HepG2 (cell line): ENCODE data around the gene RAB22A. TPM values are rescaled to one million over a fixed set of nuclear protein-coding genes. Genes with fewer than 3 reads are reported as not detected.

Experiments
- ATAC-seq: fragments of 200-7000 bp; cut with Tn5 transposase; 3 replicates; pipeline ENCODE4 v1.9.1; 2020; ENCODE audit warnings: mild to moderate bottlenecking, moderate library complexity
- BruUV-seq: library from RNA; stranded (reverse); fragments of 400-500 nt; replicated peaks from 2 replicates; lab custom pipeline; 2021; lab: Mats Ljungman, UMichigan
- CTCF ChIA-PET: fragments of 300-600 bp; formaldehyde crosslinking; extraction: SDS; loops from one replicate; lab custom pipeline; 2021; ENCODE audit warnings: low total read pairs, inconsistent platforms, low intra/inter-chr PET ratio; lab: Yijun Ruan, JAX
- POLR2A ChIA-PET: fragments of 350-600 bp; sonication (Branson Sonifier 250); formaldehyde crosslinking; loops from one replicate; lab custom pipeline; 2020; ENCODE audit warnings: antibody characterized with exemption, inconsistent platforms; lab: Yijun Ruan, JAX
- DNase-seq: peaks from one replicate; pipeline ENCODE4 v3.0.0-alpha.2; 2015; ENCODE audit warnings: low spot score
- FAIRE-seq: peaks from 3 replicates; lab custom pipeline; 2011; peaks lifted over from hg19 to GRCh38; lab: Jason Lieb, UNC
- H2AFZ ChIP-seq: one replicate; pipeline ENCODE4 v1.6.1; 2011; ENCODE audit warnings: low read length, inconsistent platforms
- H3K27ac ChIP-seq: fragments of 300-600 bp; 3 replicates; pipeline ENCODE4 v1.8.0; 2011; ENCODE audit warnings: mixed run types, mild to moderate bottlenecking, mixed read lengths, low read length, inconsistent platforms; ENCODE audit not compliant: insufficient read depth; ENCODE audit errors: extremely low read length
- H3K27me3 ChIP-seq, 2 experiments: fragments of 200-600 bp in 1 of 2; 2 replicates in 1 of 2; 3 replicates in 1 of 2; pipeline versions ENCODE4 v1.6.0 to v1.8.0; 2011; ENCODE audit warnings: low read length in 2 of 2, mild to moderate bottlenecking in 2 of 2, moderate library complexity in 2 of 2, inconsistent platforms in 1 of 2; ENCODE audit not compliant: insufficient read depth in 2 of 2, control insufficient read depth in 1 of 2
- H3K36me3 ChIP-seq, 2 experiments: fragments of 200-600 bp in 1 of 2; replicated peaks in 1 of 2; 2 replicates in 1 of 2; 3 replicates in 1 of 2; pipeline versions ENCODE4 v1.5.1 to v1.8.0; 2011; ENCODE audit warnings: low read length in 2 of 2, inconsistent platforms in 1 of 2; ENCODE audit not compliant: insufficient read depth in 2 of 2, control insufficient read depth in 1 of 2
- H3K4me1 ChIP-seq: 2 replicates; pipeline ENCODE4 v1.5.1; 2012; ENCODE audit warnings: low read length, inconsistent platforms; ENCODE audit not compliant: insufficient read depth
- H3K4me2 ChIP-seq: 2 replicates; pipeline ENCODE4 v1.6.0; 2011; ENCODE audit warnings: low read depth, low read length, inconsistent platforms
- H3K4me3 ChIP-seq, 3 experiments: fragments of 200-600 bp in 1 of 3; sonication (generic), shearing (Covaris generic) in 1 of 3; replicated peaks in 1 of 3; 2 replicates each; pipeline ENCODE4 v1.5.1; 2011 to 2016; ENCODE audit warnings: low read length in 3 of 3, inconsistent platforms in 2 of 3, low read depth in 2 of 3, mild to moderate bottlenecking in 2 of 3, control low read depth in 1 of 3, mixed read lengths in 1 of 3; ENCODE audit not compliant: insufficient read depth in 1 of 3
- H3K79me2 ChIP-seq: one replicate; pipeline ENCODE4 v1.6.1; 2011; ENCODE audit warnings: low read length, inconsistent platforms; ENCODE audit not compliant: insufficient read depth
- H3K9ac ChIP-seq: 2 replicates; pipeline ENCODE4 v1.6.0; 2011; ENCODE audit warnings: mild to moderate bottlenecking, low read depth, low read length, inconsistent platforms; ENCODE audit not compliant: insufficient read depth
- H3K9me3 ChIP-seq: 2 replicates; pipeline ENCODE4 v1.5.1; 2012; ENCODE audit warnings: mild to moderate bottlenecking, low read length
- H4K20me1 ChIP-seq: 2 replicates; pipeline ENCODE4 v1.6.0; 2011; ENCODE audit warnings: inconsistent platforms, mild to moderate bottlenecking, low read length, moderate library complexity; ENCODE audit not compliant: insufficient read depth
- ATAD3A ChIP-seq: sonication (generic); formaldehyde crosslinking; IDR thresholded peaks from 2 replicates; pipeline ENCODE4 v1.4.0; 2020; ENCODE audit warnings: missing genetic modification reagents
- MEIS2 ChIP-seq: sonication (generic); formaldehyde crosslinking; IDR thresholded peaks from 2 replicates; pipeline ENCODE4 v1.9.0; 2021; ENCODE audit warnings: mild to moderate bottlenecking, missing genetic modification reagents
- RBAK ChIP-seq: sonication (generic); formaldehyde crosslinking; IDR thresholded peaks from 2 replicates; pipeline ENCODE4 v1.5.1; 2020; ENCODE audit warnings: mild to moderate bottlenecking, missing genetic modification reagents
- TGIF2 ChIP-seq: IDR thresholded peaks from 2 replicates; pipeline ENCODE4 v1.6.1; 2016; ENCODE audit warnings: control low read depth, missing compliant biosample characterization
- ZBTB21 ChIP-seq: sonication (generic); formaldehyde crosslinking; IDR thresholded peaks from 2 replicates; pipeline ENCODE4 v1.4.0; 2020; ENCODE audit warnings: missing genetic modification reagents
- ZFP36L2 ChIP-seq: sonication (generic); formaldehyde crosslinking; IDR thresholded peaks from 2 replicates; pipeline ENCODE4 v1.4.0; 2020; ENCODE audit warnings: missing genetic modification reagents
- ZNF10 ChIP-seq: sonication (generic); formaldehyde crosslinking; IDR thresholded peaks from 2 replicates; pipeline ENCODE4 v1.4.0; 2020; ENCODE audit warnings: mild to moderate bottlenecking, low read depth, missing genetic modification reagents, borderline replicate concordance
- ZNF256 ChIP-seq: sonication (generic); formaldehyde crosslinking; conservative IDR thresholded peaks from 2 replicates; pipeline ENCODE4 v1.4.0; 2020; ENCODE audit warnings: missing genetic modification reagents
- ZNF331 ChIP-seq: sonication (generic); formaldehyde crosslinking; IDR thresholded peaks from 2 replicates; pipeline ENCODE4 v1.4.0; 2020; ENCODE audit warnings: missing genetic modification reagents
- ZNF430 ChIP-seq: sonication (generic); formaldehyde crosslinking; IDR thresholded peaks from 2 replicates; pipeline ENCODE4 v1.9.0; 2021; ENCODE audit warnings: mild to moderate bottlenecking, missing genetic modification reagents
- WGBS: methylation state at CpG from one replicate; pipeline ENCODE4 v1.1.6; 2017; ENCODE audit warnings: low lambda C conversion rate; 5-methylcytosine and 5-hydroxymethylcytosine counted together
- in situ Hi-C: cut with HindIII; loops from 2 replicates; pipeline ENCODE4 v1.10.0; 2017; ENCODE audit warnings: low pct_unique_long_range_greater_than_20kb; ENCODE audit not compliant: extremely low pct_ligation_motif_present
- intact Hi-C: fragments of 100-400 bp; cut with micrococcal nuclease; formaldehyde crosslinking; loops from one replicate; pipeline ENCODE4 v1.10.0; 2022; ENCODE audit not compliant: unreplicated experiment
- polyA plus RNA-seq, 8 experiments: library from polyadenylated mRNA; depleted of rRNA in 3 of 8; stranded (reverse) in 7 of 8; unstranded in 1 of 8; fragments of >200 nt; fragmentation: Illumina TruSeq in 4 of 8; extraction: Trizol in 4 of 8; gene quantifications; 2 replicates each; pipeline versions ENCODE4 v1.2.1 to v1.2.3, GENCODE V29; 2011 to 2016; ENCODE audit warnings: low read depth in 4 of 8, missing spikeins in 1 of 8, mixed read lengths in 1 of 8; ENCODE audit not compliant: insufficient read depth in 1 of 8
- total RNA-seq, 5 experiments: library from RNA; depleted of rRNA; stranded (reverse); fragments of >200 nt; fragmentation: Illumina TruSeq; extraction: Trizol; gene quantifications; 2 replicates each; pipeline ENCODE4 v1.2.3, GENCODE V29; 2016; ENCODE audit warnings: low read depth in 1 of 5
- TF ChIP-seq, protein P1 (sequence below): IDR thresholded peaks from 2 replicates; pipeline ENCODE4 v1.4.0; 2020; ENCODE audit warnings: mild to moderate bottlenecking, missing genetic modification reagents
- TF ChIP-seq, protein P2 (sequence below): sonication (generic); formaldehyde crosslinking; IDR thresholded peaks from 2 replicates; pipeline ENCODE4 v1.4.0; 2020; ENCODE audit warnings: missing genetic modification reagents
- TF ChIP-seq, protein P3 (sequence below): sonication (generic); formaldehyde crosslinking; IDR thresholded peaks from 2 replicates; pipeline ENCODE4 v1.5.0; 2020; ENCODE audit warnings: missing genetic modification reagents, mild to moderate bottlenecking, borderline replicate concordance
- TF ChIP-seq, protein P4 (sequence below): sonication (generic); formaldehyde crosslinking; conservative IDR thresholded peaks from 2 replicates; pipeline ENCODE4 v1.4.0; 2020; ENCODE audit warnings: missing genetic modification reagents
- TF ChIP-seq, protein P5 (sequence below): sonication (generic); formaldehyde crosslinking; IDR thresholded peaks from 2 replicates; pipeline ENCODE4 v1.8.0; 2022; ENCODE audit warnings: mild to moderate bottlenecking, missing genetic modification reagents, moderate library complexity

The RAB22A gene
- total and polyA plus RNA-seq, 2 of the 13 experiments (the other 11 are each of a cell fraction or from before 2014, with no cell fraction given), result 10.7 to 11.2 TPM

DNA sequence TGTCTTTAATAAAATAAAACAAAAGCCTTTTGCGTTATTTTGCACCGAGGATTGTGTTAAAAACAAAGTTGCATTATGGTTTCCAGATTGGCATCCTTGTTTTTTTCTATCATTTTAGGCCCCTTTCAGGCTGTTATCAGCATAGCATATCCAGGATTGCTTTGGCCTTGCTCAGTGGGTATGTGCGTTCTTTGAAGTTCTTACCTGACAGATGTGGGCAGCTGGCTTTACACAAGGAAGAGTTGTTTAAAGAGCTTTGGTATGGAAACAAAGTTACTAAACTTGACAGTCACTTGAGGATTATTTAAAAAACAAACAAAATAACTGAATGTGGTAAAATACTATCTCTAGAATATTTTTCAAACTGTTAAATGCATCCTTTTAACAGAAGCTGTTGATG lies 86.1 kb downstream of the RAB22A start (continued):
- TF ChIP-seq TGIF2 (CRISPR knock-in tag) (peak; percentile 89; the same call in 1 of the 2 replicates), ZFP36L2 (CRISPR knock-in tag) (no peak)
- TF ChIP-seq, protein P1, sequence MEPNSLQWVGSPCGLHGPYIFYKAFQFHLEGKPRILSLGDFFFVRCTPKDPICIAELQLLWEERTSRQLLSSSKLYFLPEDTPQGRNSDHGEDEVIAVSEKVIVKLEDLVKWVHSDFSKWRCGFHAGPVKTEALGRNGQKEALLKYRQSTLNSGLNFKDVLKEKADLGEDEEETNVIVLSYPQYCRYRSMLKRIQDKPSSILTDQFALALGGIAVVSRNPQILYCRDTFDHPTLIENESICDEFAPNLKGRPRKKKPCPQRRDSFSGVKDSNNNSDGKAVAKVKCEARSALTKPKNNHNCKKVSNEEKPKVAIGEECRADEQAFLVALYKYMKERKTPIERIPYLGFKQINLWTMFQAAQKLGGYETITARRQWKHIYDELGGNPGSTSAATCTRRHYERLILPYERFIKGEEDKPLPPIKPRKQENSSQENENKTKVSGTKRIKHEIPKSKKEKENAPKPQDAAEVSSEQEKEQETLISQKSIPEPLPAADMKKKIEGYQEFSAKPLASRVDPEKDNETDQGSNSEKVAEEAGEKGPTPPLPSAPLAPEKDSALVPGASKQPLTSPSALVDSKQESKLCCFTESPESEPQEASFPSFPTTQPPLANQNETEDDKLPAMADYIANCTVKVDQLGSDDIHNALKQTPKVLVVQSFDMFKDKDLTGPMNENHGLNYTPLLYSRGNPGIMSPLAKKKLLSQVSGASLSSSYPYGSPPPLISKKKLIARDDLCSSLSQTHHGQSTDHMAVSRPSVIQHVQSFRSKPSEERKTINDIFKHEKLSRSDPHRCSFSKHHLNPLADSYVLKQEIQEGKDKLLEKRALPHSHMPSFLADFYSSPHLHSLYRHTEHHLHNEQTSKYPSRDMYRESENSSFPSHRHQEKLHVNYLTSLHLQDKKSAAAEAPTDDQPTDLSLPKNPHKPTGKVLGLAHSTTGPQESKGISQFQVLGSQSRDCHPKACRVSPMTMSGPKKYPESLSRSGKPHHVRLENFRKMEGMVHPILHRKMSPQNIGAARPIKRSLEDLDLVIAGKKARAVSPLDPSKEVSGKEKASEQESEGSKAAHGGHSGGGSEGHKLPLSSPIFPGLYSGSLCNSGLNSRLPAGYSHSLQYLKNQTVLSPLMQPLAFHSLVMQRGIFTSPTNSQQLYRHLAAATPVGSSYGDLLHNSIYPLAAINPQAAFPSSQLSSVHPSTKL, result peak; percentile 83

DNA sequence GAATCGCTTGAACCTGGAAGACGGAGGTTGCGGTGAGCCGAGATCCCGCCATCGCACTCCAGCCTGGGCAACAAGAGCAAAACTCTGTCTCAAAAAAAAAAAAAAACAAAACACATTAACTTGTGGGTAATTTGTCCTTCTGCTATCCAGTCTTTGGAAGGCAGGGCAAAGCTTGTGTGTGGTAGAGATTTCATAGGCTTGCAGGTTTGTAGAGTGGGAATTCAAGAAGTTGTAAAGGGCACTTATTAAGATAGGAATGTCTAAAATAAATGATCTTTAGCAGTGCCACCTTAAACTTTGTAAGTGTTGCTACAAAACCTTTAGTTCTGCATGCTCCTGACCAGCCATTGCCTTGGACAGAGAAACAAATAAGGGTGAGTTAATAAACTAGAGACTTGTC lies 87.9 kb downstream of the RAB22A start:
- Histone ChIP-seq H3K36me3 (peaks cover 4 to 12% of the 10 kb centered on the region in 2 experiments; a peak in 3 of 5 replicates), H3K27ac (no peak overlapping the region), H3K9me3 (no peaks in the 10 kb centered on the region), H3K9ac (no peak overlapping the region), H3K27me3 (no peaks in the 10 kb centered on the region), H4K20me1 (peaks cover 46% of the 10 kb centered on the region), H2AFZ (no peak overlapping the region), H3K79me2 (peaks cover 97% of the 10 kb centered on the region), H3K4me2 (no peak overlapping the region), H3K4me3 (no peak overlapping the region), H3K4me1 (peaks cover 43% of the 10 kb centered on the region)
- no peak for ATAC-seq
- FAIRE-seq, result no peak
- no peak for DNase-seq
- BruUV-seq, result no TSS peak
- in situ Hi-C loops, result no loop called here
- ChIA-PET CTCF (no interaction called here), POLR2A (no interaction called here)
- WGBS, result 98% methylated on average over 6 of the region's 6 CpGs
- intact Hi-C loops, result no loop called here
- TF ChIP-seq ZBTB21 (CRISPR knock-in tag) (no peak), ATAD3A (CRISPR knock-in tag) (no peak), ZNF10 (CRISPR knock-in tag) (no peak), MEIS2 (CRISPR knock-in tag) (no peak), ZNF256 (CRISPR knock-in tag) (no peak), ZNF331 (CRISPR knock-in tag) (no peak), ZNF430 (CRISPR knock-in tag) (no peak), RBAK (CRISPR knock-in tag) (no peak)
- TF ChIP-seq, protein P2, sequence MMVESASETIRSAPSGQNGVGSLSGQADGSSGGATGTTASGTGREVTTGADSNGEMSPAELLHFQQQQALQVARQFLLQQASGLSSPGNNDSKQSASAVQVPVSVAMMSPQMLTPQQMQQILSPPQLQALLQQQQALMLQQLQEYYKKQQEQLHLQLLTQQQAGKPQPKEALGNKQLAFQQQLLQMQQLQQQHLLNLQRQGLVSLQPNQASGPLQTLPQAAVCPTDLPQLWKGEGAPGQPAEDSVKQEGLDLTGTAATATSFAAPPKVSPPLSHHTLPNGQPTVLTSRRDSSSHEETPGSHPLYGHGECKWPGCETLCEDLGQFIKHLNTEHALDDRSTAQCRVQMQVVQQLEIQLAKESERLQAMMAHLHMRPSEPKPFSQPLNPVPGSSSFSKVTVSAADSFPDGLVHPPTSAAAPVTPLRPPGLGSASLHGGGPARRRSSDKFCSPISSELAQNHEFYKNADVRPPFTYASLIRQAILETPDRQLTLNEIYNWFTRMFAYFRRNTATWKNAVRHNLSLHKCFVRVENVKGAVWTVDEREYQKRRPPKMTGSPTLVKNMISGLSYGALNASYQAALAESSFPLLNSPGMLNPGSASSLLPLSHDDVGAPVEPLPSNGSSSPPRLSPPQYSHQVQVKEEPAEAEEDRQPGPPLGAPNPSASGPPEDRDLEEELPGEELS (CRISPR knock-in tag), result no peak
- TF ChIP-seq, protein P3, sequence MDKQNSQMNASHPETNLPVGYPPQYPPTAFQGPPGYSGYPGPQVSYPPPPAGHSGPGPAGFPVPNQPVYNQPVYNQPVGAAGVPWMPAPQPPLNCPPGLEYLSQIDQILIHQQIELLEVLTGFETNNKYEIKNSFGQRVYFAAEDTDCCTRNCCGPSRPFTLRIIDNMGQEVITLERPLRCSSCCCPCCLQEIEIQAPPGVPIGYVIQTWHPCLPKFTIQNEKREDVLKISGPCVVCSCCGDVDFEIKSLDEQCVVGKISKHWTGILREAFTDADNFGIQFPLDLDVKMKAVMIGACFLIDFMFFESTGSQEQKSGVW, result no peak
- TF ChIP-seq, protein P4, sequence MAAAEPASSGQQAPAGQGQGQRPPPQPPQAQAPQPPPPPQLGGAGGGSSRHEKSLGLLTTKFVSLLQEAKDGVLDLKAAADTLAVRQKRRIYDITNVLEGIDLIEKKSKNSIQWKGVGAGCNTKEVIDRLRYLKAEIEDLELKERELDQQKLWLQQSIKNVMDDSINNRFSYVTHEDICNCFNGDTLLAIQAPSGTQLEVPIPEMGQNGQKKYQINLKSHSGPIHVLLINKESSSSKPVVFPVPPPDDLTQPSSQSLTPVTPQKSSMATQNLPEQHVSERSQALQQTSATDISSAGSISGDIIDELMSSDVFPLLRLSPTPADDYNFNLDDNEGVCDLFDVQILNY, result no peak
- TF ChIP-seq, protein P5, sequence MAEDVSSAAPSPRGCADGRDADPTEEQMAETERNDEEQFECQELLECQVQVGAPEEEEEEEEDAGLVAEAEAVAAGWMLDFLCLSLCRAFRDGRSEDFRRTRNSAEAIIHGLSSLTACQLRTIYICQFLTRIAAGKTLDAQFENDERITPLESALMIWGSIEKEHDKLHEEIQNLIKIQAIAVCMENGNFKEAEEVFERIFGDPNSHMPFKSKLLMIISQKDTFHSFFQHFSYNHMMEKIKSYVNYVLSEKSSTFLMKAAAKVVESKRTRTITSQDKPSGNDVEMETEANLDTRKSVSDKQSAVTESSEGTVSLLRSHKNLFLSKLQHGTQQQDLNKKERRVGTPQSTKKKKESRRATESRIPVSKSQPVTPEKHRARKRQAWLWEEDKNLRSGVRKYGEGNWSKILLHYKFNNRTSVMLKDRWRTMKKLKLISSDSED (CRISPR knock-in tag), result no peak
